Thymus (tissue), 11 donors: ENCODE data around the gene INAFM2. TPM values are rescaled to one million over a fixed set of nuclear protein-coding genes. Genes with fewer than 3 reads are reported as not detected.
A peak's percentile ranks its signal among the peaks of the same experiment; 100 is the strongest.

Experiments used
- DNase-seq, 9 donors: peaks; one replicate each; pipeline ENCODE4 v3.0.0-alpha.2; 2013; ENCODE audit warnings: low spot score in 9 of 9, low read depth in 6 of 9, missing footprints in 1 of 9
- H3K27ac ChIP-seq, 2 donors: one replicate each; pipeline ENCODE4 v1.5.1; 2013; ENCODE audit warnings: control low read depth in 1 of 2, low read depth in 1 of 2, low read length in 1 of 2, mild to moderate bottlenecking in 1 of 2, moderate library complexity in 1 of 2
- H3K27me3 ChIP-seq, 2 donors: one replicate each; pipeline ENCODE4 v1.5.1; 2013; ENCODE audit warnings: low read length in 1 of 2; ENCODE audit not compliant: control insufficient read depth in 2 of 2, insufficient read depth in 1 of 2
- H3K36me3 ChIP-seq, 2 donors: one replicate each; pipeline ENCODE4 v1.5.1; 2013; ENCODE audit warnings: low read length in 1 of 2, mild to moderate bottlenecking in 1 of 2, moderate library complexity in 1 of 2; ENCODE audit not compliant: control insufficient read depth in 2 of 2, insufficient read depth in 2 of 2
- H3K4me1 ChIP-seq, 2 donors: one replicate each; pipeline ENCODE4 v1.5.1; 2013; ENCODE audit warnings: low read length in 2 of 2; ENCODE audit not compliant: control insufficient read depth in 2 of 2, insufficient read depth in 2 of 2
- H3K4me3 ChIP-seq, 2 donors: one replicate each; pipeline ENCODE4 v1.5.1; 2013; ENCODE audit warnings: low read length in 2 of 2, control low read depth in 1 of 2, mild to moderate bottlenecking in 1 of 2
- H3K9me3 ChIP-seq, 2 donors: one replicate each; pipeline ENCODE4 v1.5.1; 2013; ENCODE audit warnings: low read length in 1 of 2, mild to moderate bottlenecking in 1 of 2; ENCODE audit not compliant: control insufficient read depth in 2 of 2, insufficient read depth in 1 of 2
- WGBS: extraction: QIAGEN DNeasy Blood & Tissue Kit; methylation state at CpG from one replicate; pipeline ENCODE4 v1.1.7; 2013; 5-methylcytosine and 5-hydroxymethylcytosine counted together
- polyA plus RNA-seq: library from polyadenylated mRNA; stranded (reverse); fragments of 200-250 nt; gene quantifications from one replicate; pipeline ENCODE4 v1.2.3, GENCODE V29; 2013
- total RNA-seq: library from RNA; stranded (reverse); fragments of 120-200 nt; gene quantifications from one replicate; pipeline ENCODE4 v1.2.4, GENCODE V29; 2013
- donor health status: healthy.

Gene INAFM2
- total and polyA plus RNA-seq, 2 donors = 10.1 to 12.8 TPM

GRCh38 chr15:40279437-40280141 lies 43.9 kb upstream of the INAFM2 start:
- WGBS = 47% methylated on average over 40 of the region's 40 CpGs
- H3K27me3 ChIP-seq = peaks cover 65 to 87% of the 10 kb centered on the region in 2 donors
- H3K27ac ChIP-seq = no peak overlapping the region
- no peaks in the 10 kb centered on the region for H3K36me3 ChIP-seq
- DNase-seq = peak in 5 of 9 donors; percentile 30 to 62 (median 51)
- H3K4me3 ChIP-seq = no peak overlapping the region
- H3K9me3 ChIP-seq = peaks cover 0 to 4% of the 10 kb centered on the region in 2 donors
- peaks cover 18 to 28% of the 10 kb centered on the region in 2 donors for H3K4me1 ChIP-seq

GRCh38 chr15:40280260-40281056 lies 43.0 kb upstream of the INAFM2 start:
- WGBS = 86% methylated on average over 30 of the region's 30 CpGs
- H3K27me3 ChIP-seq = peaks cover 68 to 94% of the 10 kb centered on the region in 2 donors
- DNase-seq = no peak
- no peak overlapping the region for H3K27ac ChIP-seq
- no peak overlapping the region for H3K4me3 ChIP-seq
- H3K4me1 ChIP-seq = peaks cover 18 to 28% of the 10 kb centered on the region in 2 donors
- H3K9me3 ChIP-seq = peaks cover 0 to 4% of the 10 kb centered on the region in 2 donors
- H3K36me3 ChIP-seq = no peaks in the 10 kb centered on the region

- WGBS = 88% methylated on average over 43 of the region's 43 CpGs
- Histone ChIP-seq H3K4me1 (peaks cover 18 to 28% of the 10 kb centered on the region in 2 donors), H3K9me3 (peaks cover 0 to 4% of the 10 kb centered on the region in 2 donors), H3K27me3 (peaks cover 68 to 95% of the 10 kb centered on the region in 2 donors), H3K36me3 (no peaks in the 10 kb centered on the region), H3K4me3 (peak overlapping the region in 1 of 2 donors; percentile 55), H3K27ac (no peak overlapping the region)
- DNase-seq = no peak
Measured at GRCh38 chr15:40281057-40281800, 42.3 kb upstream of the INAFM2 start.

GRCh38 chr15:40281801-40282146 lies 41.7 kb upstream of the INAFM2 start:
- Histone ChIP-seq H3K36me3 (no peaks in the 10 kb centered on the region), H3K4me1 (peaks cover 18 to 27% of the 10 kb centered on the region in 2 donors), H3K27me3 (peaks cover 68 to 91% of the 10 kb centered on the region in 2 donors), H3K9me3 (peaks cover 0 to 4% of the 10 kb centered on the region in 2 donors), H3K27ac (no peak overlapping the region), H3K4me3 (peak overlapping the region in 1 of 2 donors; percentile 55)
- 12% methylated on average over 51 of the region's 51 CpGs for WGBS
- no peak for DNase-seq

DNA sequence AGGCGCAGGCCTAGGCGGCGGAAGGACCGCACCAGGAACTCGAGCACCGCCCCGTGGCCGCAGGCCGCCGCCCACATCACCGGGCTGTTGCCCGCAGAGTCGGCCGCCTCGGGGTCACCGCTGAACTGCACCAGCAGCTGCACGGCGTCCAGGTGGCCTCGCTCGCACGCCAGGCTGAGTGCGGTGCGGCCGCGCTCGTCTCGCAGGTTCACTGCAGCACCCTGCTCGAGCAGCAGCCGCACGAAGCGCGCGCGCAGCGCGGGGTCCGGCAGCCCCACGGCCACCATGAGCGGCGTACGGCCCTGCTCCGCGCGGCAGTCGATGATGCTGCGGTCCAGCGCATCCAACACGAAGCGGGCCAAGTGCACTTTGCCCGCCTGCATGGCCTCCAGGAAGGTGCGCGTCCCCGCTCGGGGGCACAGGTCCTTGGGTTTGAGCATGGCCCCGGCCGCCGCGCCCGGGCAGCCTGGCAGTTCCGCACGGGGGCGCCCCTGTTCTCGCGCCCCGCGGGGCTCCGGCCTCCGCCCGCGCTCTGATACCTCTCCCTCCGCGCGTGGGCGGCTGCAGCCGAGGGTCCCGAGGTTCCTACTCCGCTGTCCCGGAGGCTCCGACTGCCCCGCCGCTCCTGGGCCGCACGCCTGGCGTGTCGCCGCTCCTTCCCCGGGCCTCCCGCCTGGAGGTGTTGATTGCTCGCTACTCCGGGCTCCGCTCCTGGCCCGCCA lies 41.2 kb upstream of the INAFM2 start:
- Histone ChIP-seq H3K9me3 (peaks cover 0 to 4% of the 10 kb centered on the region in 2 donors), H3K4me1 (peaks cover 18 to 23% of the 10 kb centered on the region in 2 donors), H3K4me3 (peak overlapping the region; percentile 20 to 55), H3K27ac (no peak overlapping the region), H3K27me3 (peaks cover 68 to 86% of the 10 kb centered on the region in 2 donors), H3K36me3 (no peaks in the 10 kb centered on the region)
- peak in 5 of 9 donors; percentile 15 to 59 (median 40) for DNase-seq
- WGBS = under 1% methylated on average over 92 of the region's 92 CpGs

DNA sequence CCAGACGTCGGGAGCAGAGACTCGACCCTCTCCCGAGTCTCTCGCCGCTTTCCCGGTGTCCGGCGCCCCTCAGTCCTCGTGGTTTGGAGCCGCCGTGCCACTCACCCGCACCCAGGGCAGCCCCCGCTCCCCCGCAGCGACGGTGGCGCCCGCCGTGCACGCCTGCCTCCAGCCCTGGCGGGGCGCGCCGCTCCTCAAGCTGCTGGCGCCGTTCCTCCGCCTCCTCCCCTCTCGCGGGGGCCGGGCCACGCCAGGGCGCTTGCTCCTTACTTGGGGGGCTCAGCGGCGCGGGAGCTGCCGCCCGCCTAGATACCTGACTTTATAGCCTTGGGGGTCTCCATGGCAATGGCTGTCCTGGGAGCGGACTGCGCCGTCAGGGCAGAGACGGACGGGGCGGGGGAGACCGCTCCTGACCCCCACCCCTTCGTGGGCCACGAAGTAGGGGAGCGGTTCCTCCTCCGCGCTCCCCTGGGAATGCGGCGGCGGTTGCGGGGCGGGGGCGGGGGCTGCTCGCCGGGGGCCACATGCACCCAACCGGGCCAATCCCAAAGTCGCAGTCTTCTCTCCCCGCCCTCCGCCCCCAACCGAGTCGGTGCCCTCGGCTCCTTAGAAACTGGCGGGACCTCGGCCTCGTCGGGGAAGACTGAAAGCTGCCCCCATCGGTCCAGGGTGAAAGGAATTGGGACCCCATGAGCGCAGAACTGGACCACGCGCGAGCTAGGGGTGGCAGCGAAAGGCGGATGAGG lies 40.5 kb upstream of the INAFM2 start, which contains the start of gene ANKRD63:
ANKRD63 (minus strand) TSS at position 196 of the 746 bp plus-strand sequence. CDS start 478 bp downstream, outside the sequence.
- Histone ChIP-seq H3K9me3 (peaks cover 0 to 4% of the 10 kb centered on the region in 2 donors), H3K4me1 (peaks cover 16 to 18% of the 10 kb centered on the region in 2 donors), H3K4me3 (peak within 1 kb of the TSS; percentile 20 to 55), H3K36me3 (peaks cover 0 to under 1% of the 10 kb centered on the region in 2 donors), H3K27me3 (peaks cover 65 to 79% of the 10 kb centered on the region in 2 donors), H3K27ac (no peak within 1 kb of the TSS)
- 3% methylated on average over 76 of the region's 76 CpGs for WGBS
- DNase-seq = peak in 2 of 9 donors; percentile 30 to 53

GRCh38 chr15:40283615-40284300 lies 39.7 kb upstream of the INAFM2 start:
- no peak overlapping the region for H3K27ac ChIP-seq
- H3K4me3 ChIP-seq = no peak overlapping the region
- peaks cover 16 to 18% of the 10 kb centered on the region in 2 donors for H3K4me1 ChIP-seq
- WGBS = 46% methylated on average over 33 of the region's 33 CpGs
- peaks cover 0 to 3% of the 10 kb centered on the region in 2 donors for H3K36me3 ChIP-seq
- DNase-seq = no peak
- H3K27me3 ChIP-seq = peaks cover 60 to 71% of the 10 kb centered on the region in 2 donors
- H3K9me3 ChIP-seq = peaks cover 0 to 4% of the 10 kb centered on the region in 2 donors
